Endothelial cell of umbilical vein (primary cell): ENCODE results near the gene RCOR1. TPM values are rescaled to one million over a fixed set of nuclear protein-coding genes. Genes with fewer than 3 reads are reported as not detected.

Experiments used
- BruUV-seq: library from RNA; stranded (reverse); fragments of 400-500 nt; replicated peaks from 2 replicates; lab custom pipeline; 2021; lab: Mats Ljungman, UMichigan
- CTCF ChIA-PET: fragments of 300-600, 350-600 bp; sonication (Branson Sonifier 250); formaldehyde crosslinking; loops from one replicate; lab custom pipeline; 2021; ENCODE audit warnings: antibody characterized with exemption, inconsistent platforms; lab: Charles Lee
- POLR2A ChIA-PET: fragments of 300-600, 350-600 bp; sonication (Branson Sonifier 250); formaldehyde crosslinking; loops from one replicate; lab custom pipeline; 2021; ENCODE audit warnings: antibody characterized with exemption, inconsistent platforms; lab: Charles Lee
- DNase-seq: peaks from one replicate; pipeline ENCODE4 v3.0.0-alpha.2; 2011; ENCODE audit warnings: low read depth, low spot score
- FAIRE-seq: peaks from 2 replicates; lab custom pipeline; 2011; peaks lifted over from hg19 to GRCh38; lab: Jason Lieb, UNC
- H2AFZ ChIP-seq: 2 replicates; pipeline ENCODE4 v1.6.0; 2012; ENCODE audit warnings: low read depth, low read length, control low read depth, inconsistent platforms
- H3K27ac ChIP-seq: 2 replicates; pipeline ENCODE4 v1.5.1; 2011; ENCODE audit warnings: low read depth, mild to moderate bottlenecking, control low read depth, low read length, moderate library complexity; ENCODE audit not compliant: insufficient read depth
- H3K27me3 ChIP-seq, 2 experiments: 2 replicates each; pipeline versions ENCODE4 v1.6.0 to v1.6.1; 2011; ENCODE audit warnings: low read length in 2 of 2, mixed read lengths in 1 of 2; ENCODE audit not compliant: control insufficient read depth in 2 of 2, insufficient read depth in 2 of 2
- H3K36me3 ChIP-seq, 2 experiments: 2 replicates in 1 of 2; 3 replicates in 1 of 2; pipeline ENCODE4 v1.5.1; 2011; ENCODE audit warnings: low read length in 2 of 2, mild to moderate bottlenecking in 1 of 2, moderate library complexity in 1 of 2; ENCODE audit not compliant: control insufficient read depth in 2 of 2, insufficient read depth in 2 of 2; ENCODE audit errors: extremely low read depth in 1 of 2
- H3K4me1 ChIP-seq: 3 replicates; pipeline ENCODE4 v1.5.1; 2011; ENCODE audit warnings: mild to moderate bottlenecking, low read length; ENCODE audit not compliant: control insufficient read depth, insufficient read depth; ENCODE audit errors: extremely low read depth
- H3K4me2 ChIP-seq: 2 replicates; pipeline ENCODE4 v1.6.1; 2011; ENCODE audit warnings: low read length, control low read depth, mixed read lengths; ENCODE audit not compliant: insufficient read depth
- H3K4me3 ChIP-seq, 3 experiments: fragments of 200-600 bp in 1 of 3; sonication (generic), shearing (Covaris generic) in 1 of 3; replicated peaks in 1 of 3; 2 replicates each; pipeline ENCODE4 v1.5.1; 2011 to 2016; ENCODE audit warnings: control low read depth in 3 of 3, low read length in 3 of 3, mild to moderate bottlenecking in 2 of 3, inconsistent platforms in 1 of 3, low read depth in 1 of 3, moderate library complexity in 1 of 3; ENCODE audit not compliant: insufficient read depth in 1 of 3
- H3K79me2 ChIP-seq: 2 replicates; pipeline ENCODE4 v1.6.0; 2012; ENCODE audit warnings: low read length, inconsistent platforms; ENCODE audit not compliant: control insufficient read depth, insufficient read depth
- H3K9ac ChIP-seq: replicated peaks from 2 replicates; pipeline ENCODE3; 2011; ENCODE audit warnings: low read length, control low read depth; ENCODE audit not compliant: insufficient read depth; ENCODE audit errors: extremely low read depth
- H3K9me1 ChIP-seq: replicated peaks from 3 replicates; pipeline ENCODE4 v1.6.0; 2011; ENCODE audit warnings: mild to moderate bottlenecking, low read length; ENCODE audit not compliant: control insufficient read depth, insufficient read depth; ENCODE audit errors: extremely low read depth
- H3K9me3 ChIP-seq: replicated peaks from 2 replicates; pipeline ENCODE4 v1.5.1; 2012; ENCODE audit warnings: low read length, inconsistent platforms; ENCODE audit not compliant: control insufficient read depth, insufficient read depth
- H4K20me1 ChIP-seq: replicated peaks from 2 replicates; pipeline ENCODE3; 2011; ENCODE audit warnings: mild to moderate bottlenecking, low read length; ENCODE audit not compliant: control insufficient read depth, insufficient read depth; ENCODE audit errors: extremely low read depth
- CTCF ChIP-seq, 2 donors: IDR thresholded peaks; 1 replicate in 1 of 2; 2 replicates in 1 of 2; pipeline ENCODE4 v1.5.1; 2011; ENCODE audit warnings: low read length in 2 of 2, mild to moderate bottlenecking in 2 of 2, moderate library complexity in 2 of 2, control low read depth in 1 of 2, inconsistent platforms in 1 of 2, low read depth in 1 of 2; ENCODE audit not compliant: insufficient read depth in 1 of 2; ENCODE audit errors: extremely low read depth in 1 of 2
- EZH2 ChIP-seq: IDR thresholded peaks from 2 replicates; pipeline ENCODE4 v1.6.1; 2012; ENCODE audit warnings: borderline replicate concordance, low read depth, mild to moderate bottlenecking, moderate library complexity, low read length, inconsistent platforms; ENCODE audit not compliant: severe bottlenecking
- FOS ChIP-seq: IDR thresholded peaks from 2 replicates; pipeline ENCODE4 v1.6.1; 2011; ENCODE audit warnings: mild to moderate bottlenecking, low read length, moderate library complexity, borderline replicate concordance; ENCODE audit not compliant: insufficient read depth
- GATA2 ChIP-seq: IDR thresholded peaks from 2 replicates; pipeline ENCODE4 v1.7.0; 2011; ENCODE audit warnings: low read depth, mild to moderate bottlenecking, moderate library complexity, mixed read lengths, low read length; ENCODE audit not compliant: insufficient read length, insufficient read depth
- JUN ChIP-seq: IDR thresholded peaks from 2 replicates; pipeline ENCODE4 v1.6.1; 2011; ENCODE audit warnings: borderline replicate concordance, low read depth; ENCODE audit not compliant: insufficient read length, insufficient read depth
- MAX ChIP-seq: IDR thresholded peaks from 2 replicates; pipeline ENCODE4 v1.6.1; 2011; ENCODE audit not compliant: insufficient read depth, insufficient read length
- MYC ChIP-seq: IDR thresholded peaks from one replicate; pipeline ENCODE4 v1.6.1; 2011; ENCODE audit warnings: mild to moderate bottlenecking, low read depth, low read length
- POLR2A ChIP-seq: IDR thresholded peaks from 2 replicates; pipeline ENCODE4 v1.6.1; 2012; ENCODE audit warnings: low read depth, mild to moderate bottlenecking, control low read depth, low read length
- POLR2AphosphoS5 ChIP-seq: IDR thresholded peaks from 2 replicates; pipeline ENCODE4 v1.6.1; 2012; ENCODE audit warnings: low read depth, mild to moderate bottlenecking, control low read depth, low read length, moderate library complexity; ENCODE audit not compliant: insufficient read depth
- dilution Hi-C: fragments of 300-500 bp; cut with MboI; formaldehyde crosslinking; loops from one replicate; pipeline ENCODE4 v1.15.0; 2019; ENCODE audit warnings: low sequenced_read_pairs; ENCODE audit not compliant: extremely low pct_ligation_motif_present
- intact Hi-C: fragments of 100-400 bp; cut with micrococcal nuclease; formaldehyde crosslinking; loops from one replicate; pipeline ENCODE4 v1.10.0; 2022
- polyA plus RNA-seq, 4 experiments: library from polyadenylated mRNA; depleted of rRNA in 3 of 4; stranded (reverse) in 3 of 4; unstranded in 1 of 4; fragments of >200 nt; gene quantifications; 2 replicates each; pipeline versions ENCODE4 v1.2.1 to v1.2.3, GENCODE V29; 2011 to 2012; ENCODE audit warnings: missing spikeins in 1 of 4
- total RNA-seq: library from RNA; stranded (reverse); gene quantifications from 2 replicates; pipeline ENCODE4 v1.2.3, GENCODE V29; 2021

Gene RCOR1
- total and polyA plus RNA-seq, 2 donors (not counting 3 experiments of a cell fraction or from before 2014, with no cell fraction given), result 15.6 to 32.2 TPM

DNA sequence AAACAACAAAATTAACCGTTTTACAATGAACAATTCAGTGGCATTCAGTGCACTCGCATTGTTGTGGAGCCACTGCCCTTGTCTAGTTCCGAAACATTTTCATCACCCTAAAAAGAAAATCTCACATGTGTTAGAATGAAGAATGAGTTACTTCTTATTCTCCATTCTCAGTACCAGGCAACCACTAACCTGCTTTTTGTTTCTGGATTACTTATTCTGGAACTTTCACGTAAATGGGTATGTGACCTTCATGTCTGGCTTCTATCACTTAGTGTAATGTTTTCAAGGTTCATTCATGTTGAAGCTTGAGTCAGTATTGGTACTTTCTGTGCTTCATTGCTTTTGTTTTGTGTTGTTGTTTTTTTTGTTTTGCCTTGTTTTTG lies 15.6 kb downstream of the RCOR1 start:
- Histone ChIP-seq H3K27me3 (no peaks in the 10 kb centered on the region), H3K9ac (no peak overlapping the region), H3K36me3 (no peaks in the 10 kb centered on the region), H3K9me1 (no peaks in the 10 kb centered on the region), H2AFZ (no peak overlapping the region), H3K4me2 (no peak overlapping the region), H3K9me3 (no peaks in the 10 kb centered on the region), H3K79me2 (peaks cover 92% of the 10 kb centered on the region), H3K27ac (no peak overlapping the region), H3K4me3 (no peak overlapping the region), H4K20me1 (peaks cover 4% of the 10 kb centered on the region), H3K4me1 (no peaks in the 10 kb centered on the region)
- CTCF ChIA-PET, result interaction anchor here (0.6 to 1.7 kb wide), 6 partner anchors 13 to 1342 kb away, joined by 3 to 6 read pairs (median 3); no protein-coding TSS in a partner anchor
- dilution Hi-C loops (no loop called here), intact Hi-C loops (no loop called here)
- BruUV-seq, result no TSS peak
- FAIRE-seq (no peak), DNase-seq (no peak)
- TF ChIP-seq JUN (no peak), POLR2AphosphoS5 (no peak), CTCF (IDR thresholded peaks at IDR 0.05; ENCODE audit: extremely low read depth in 1 of 2, insufficient read depth in 1 of 2, low read depth in 1 of 2, low read length in 2 of 2) (no peak), FOS (no peak), EZH2 (no peak), POLR2A (no peak), GATA2 (no peak), MYC (no peak), MAX (no peak)
- POLR2A ChIA-PET, result no interaction called here
